HepG2 (cell line): Measurements from ENCODE around the gene NEURL1. TPM values are rescaled to one million over a fixed set of nuclear protein-coding genes. Genes with fewer than 3 reads are reported as not detected.

Source experiments
- ATAC-seq: fragments of 200-7000 bp; cut with Tn5 transposase; 3 replicates; pipeline ENCODE4 v1.9.1; 2020; ENCODE audit warnings: mild to moderate bottlenecking, moderate library complexity
- BruUV-seq: library from RNA; stranded (reverse); fragments of 400-500 nt; replicated peaks from 2 replicates; lab custom pipeline; 2021; lab: Mats Ljungman, UMichigan
- CTCF ChIA-PET: fragments of 300-600 bp; formaldehyde crosslinking; extraction: SDS; loops from one replicate; lab custom pipeline; 2021; ENCODE audit warnings: low total read pairs, inconsistent platforms, low intra/inter-chr PET ratio; lab: Yijun Ruan, JAX
- POLR2A ChIA-PET: fragments of 350-600 bp; sonication (Branson Sonifier 250); formaldehyde crosslinking; loops from one replicate; lab custom pipeline; 2020; ENCODE audit warnings: antibody characterized with exemption, inconsistent platforms; lab: Yijun Ruan, JAX
- DNase-seq: peaks from one replicate; pipeline ENCODE4 v3.0.0-alpha.2; 2015; ENCODE audit warnings: low spot score
- FAIRE-seq: peaks from 3 replicates; lab custom pipeline; 2011; peaks lifted over from hg19 to GRCh38; lab: Jason Lieb, UNC
- H2AFZ ChIP-seq: one replicate; pipeline ENCODE4 v1.6.1; 2011; ENCODE audit warnings: low read length, inconsistent platforms
- H3K27ac ChIP-seq: fragments of 300-600 bp; 3 replicates; pipeline ENCODE4 v1.8.0; 2011; ENCODE audit warnings: mixed run types, mild to moderate bottlenecking, mixed read lengths, low read length, inconsistent platforms; ENCODE audit not compliant: insufficient read depth; ENCODE audit errors: extremely low read length
- H3K27me3 ChIP-seq, 2 experiments: fragments of 200-600 bp in 1 of 2; 2 replicates in 1 of 2; 3 replicates in 1 of 2; pipeline versions ENCODE4 v1.6.0 to v1.8.0; 2011; ENCODE audit warnings: low read length in 2 of 2, mild to moderate bottlenecking in 2 of 2, moderate library complexity in 2 of 2, inconsistent platforms in 1 of 2; ENCODE audit not compliant: insufficient read depth in 2 of 2, control insufficient read depth in 1 of 2
- H3K36me3 ChIP-seq, 2 experiments: fragments of 200-600 bp in 1 of 2; replicated peaks in 1 of 2; 2 replicates in 1 of 2; 3 replicates in 1 of 2; pipeline versions ENCODE4 v1.5.1 to v1.8.0; 2011; ENCODE audit warnings: low read length in 2 of 2, inconsistent platforms in 1 of 2; ENCODE audit not compliant: insufficient read depth in 2 of 2, control insufficient read depth in 1 of 2
- H3K4me1 ChIP-seq: 2 replicates; pipeline ENCODE4 v1.5.1; 2012; ENCODE audit warnings: low read length, inconsistent platforms; ENCODE audit not compliant: insufficient read depth
- H3K4me2 ChIP-seq: 2 replicates; pipeline ENCODE4 v1.6.0; 2011; ENCODE audit warnings: low read depth, low read length, inconsistent platforms
- H3K4me3 ChIP-seq, 3 experiments: fragments of 200-600 bp in 1 of 3; sonication (generic), shearing (Covaris generic) in 1 of 3; replicated peaks in 1 of 3; 2 replicates each; pipeline ENCODE4 v1.5.1; 2011 to 2016; ENCODE audit warnings: low read length in 3 of 3, inconsistent platforms in 2 of 3, low read depth in 2 of 3, mild to moderate bottlenecking in 2 of 3, control low read depth in 1 of 3, mixed read lengths in 1 of 3; ENCODE audit not compliant: insufficient read depth in 1 of 3
- H3K79me2 ChIP-seq: one replicate; pipeline ENCODE4 v1.6.1; 2011; ENCODE audit warnings: low read length, inconsistent platforms; ENCODE audit not compliant: insufficient read depth
- H3K9ac ChIP-seq: 2 replicates; pipeline ENCODE4 v1.6.0; 2011; ENCODE audit warnings: mild to moderate bottlenecking, low read depth, low read length, inconsistent platforms; ENCODE audit not compliant: insufficient read depth
- H3K9me3 ChIP-seq: 2 replicates; pipeline ENCODE4 v1.5.1; 2012; ENCODE audit warnings: mild to moderate bottlenecking, low read length
- H4K20me1 ChIP-seq: 2 replicates; pipeline ENCODE4 v1.6.0; 2011; ENCODE audit warnings: inconsistent platforms, mild to moderate bottlenecking, low read length, moderate library complexity; ENCODE audit not compliant: insufficient read depth
- AGO2 ChIP-seq: fragments of 200-400 bp; formaldehyde crosslinking; optimal IDR thresholded peaks from 2 replicates; pipeline ENCODE3; 2017; ENCODE audit warnings: mild to moderate bottlenecking, low read depth, low read length, moderate library complexity
- ARID5B ChIP-seq: IDR thresholded peaks from 2 replicates; pipeline ENCODE4 v1.4.0; 2020; ENCODE audit warnings: mild to moderate bottlenecking, missing genetic modification reagents
- HCFC1 ChIP-seq: fragments of 150-350 bp; IDR thresholded peaks from 2 replicates; pipeline ENCODE4 v1.6.1; 2014; ENCODE audit warnings: low read depth, low read length
- JARID2 ChIP-seq: sonication (generic); formaldehyde crosslinking; IDR thresholded peaks from 2 replicates; pipeline ENCODE4 v1.8.1; 2023; ENCODE audit warnings: missing genetic modification reagents, inconsistent platforms; ENCODE audit not compliant: insufficient replicate concordance
- RELA ChIP-seq: sonication (generic); formaldehyde crosslinking; IDR thresholded peaks from 2 replicates; pipeline ENCODE4 v1.4.0; 2020; ENCODE audit warnings: missing genetic modification reagents
- SMAD3 ChIP-seq: sonication (generic); formaldehyde crosslinking; IDR thresholded peaks from 2 replicates; pipeline ENCODE4 v1.4.0; 2020; ENCODE audit warnings: missing genetic modification reagents
- STAT5B ChIP-seq: sonication (generic); formaldehyde crosslinking; IDR thresholded peaks from 2 replicates; pipeline ENCODE4 v1.4.0; 2020; ENCODE audit warnings: missing genetic modification reagents
- ZMYM2 ChIP-seq: sonication (generic); formaldehyde crosslinking; IDR thresholded peaks from 2 replicates; pipeline ENCODE4 v1.8.0; 2022; ENCODE audit warnings: mild to moderate bottlenecking, missing genetic modification reagents
- ZNF430 ChIP-seq: sonication (generic); formaldehyde crosslinking; IDR thresholded peaks from 2 replicates; pipeline ENCODE4 v1.9.0; 2021; ENCODE audit warnings: mild to moderate bottlenecking, missing genetic modification reagents
- ZNF589 ChIP-seq: sonication (generic); formaldehyde crosslinking; conservative IDR thresholded peaks from 2 replicates; pipeline ENCODE4 v1.8.0; 2022; ENCODE audit warnings: mild to moderate bottlenecking, moderate library complexity, missing genetic modification reagents
- WGBS: methylation state at CpG from one replicate; pipeline ENCODE4 v1.1.6; 2017; ENCODE audit warnings: low lambda C conversion rate; 5-methylcytosine and 5-hydroxymethylcytosine counted together
- in situ Hi-C: cut with HindIII; loops from 2 replicates; pipeline ENCODE4 v1.10.0; 2017; ENCODE audit warnings: low pct_unique_long_range_greater_than_20kb; ENCODE audit not compliant: extremely low pct_ligation_motif_present
- intact Hi-C: fragments of 100-400 bp; cut with micrococcal nuclease; formaldehyde crosslinking; loops from one replicate; pipeline ENCODE4 v1.10.0; 2022; ENCODE audit not compliant: unreplicated experiment
- polyA plus RNA-seq, 8 experiments: library from polyadenylated mRNA; depleted of rRNA in 3 of 8; stranded (reverse) in 7 of 8; unstranded in 1 of 8; fragments of >200 nt; fragmentation: Illumina TruSeq in 4 of 8; extraction: Trizol in 4 of 8; gene quantifications; 2 replicates each; pipeline versions ENCODE4 v1.2.1 to v1.2.3, GENCODE V29; 2011 to 2016; ENCODE audit warnings: low read depth in 4 of 8, missing spikeins in 1 of 8, mixed read lengths in 1 of 8; ENCODE audit not compliant: insufficient read depth in 1 of 8
- total RNA-seq, 5 experiments: library from RNA; depleted of rRNA; stranded (reverse); fragments of >200 nt; fragmentation: Illumina TruSeq; extraction: Trizol; gene quantifications; 2 replicates each; pipeline ENCODE4 v1.2.3, GENCODE V29; 2016; ENCODE audit warnings: low read depth in 1 of 5
- TF ChIP-seq, protein P1 (sequence below): sonication (generic); formaldehyde crosslinking; IDR thresholded peaks from 2 replicates; pipeline ENCODE4 v1.4.0; 2020; ENCODE audit warnings: missing genetic modification reagents, borderline replicate concordance
- TF ChIP-seq, protein P2 (sequence below): IDR thresholded peaks from 2 replicates; pipeline ENCODE4 v1.6.1; 2016; ENCODE audit warnings: low read depth

Gene NEURL1
- total and polyA plus RNA-seq, 2 of the 13 experiments (the other 11 are each of a cell fraction or from before 2014, with no cell fraction given), result not detected

- TF ChIP-seq ARID5B (CRISPR knock-in tag) (no peak), ZMYM2 (CRISPR knock-in tag) (no peak), RELA (no peak), AGO2 (no peak), HCFC1 (no peak), STAT5B (no peak)
- TF ChIP-seq, protein P1, sequence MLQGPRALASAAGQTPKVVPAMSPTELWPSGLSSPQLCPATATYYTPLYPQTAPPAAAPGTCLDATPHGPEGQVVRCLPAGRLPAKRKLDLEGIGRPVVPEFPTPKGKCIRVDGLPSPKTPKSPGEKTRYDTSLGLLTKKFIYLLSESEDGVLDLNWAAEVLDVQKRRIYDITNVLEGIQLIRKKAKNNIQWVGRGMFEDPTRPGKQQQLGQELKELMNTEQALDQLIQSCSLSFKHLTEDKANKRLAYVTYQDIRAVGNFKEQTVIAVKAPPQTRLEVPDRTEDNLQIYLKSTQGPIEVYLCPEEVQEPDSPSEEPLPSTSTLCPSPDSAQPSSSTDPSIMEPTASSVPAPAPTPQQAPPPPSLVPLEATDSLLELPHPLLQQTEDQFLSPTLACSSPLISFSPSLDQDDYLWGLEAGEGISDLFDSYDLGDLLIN (CRISPR knock-in tag), result no peak
These were observed 26.8 kb upstream of the NEURL1 start (continued) for GRCh38 chr10:103466734-103467133.

DNA sequence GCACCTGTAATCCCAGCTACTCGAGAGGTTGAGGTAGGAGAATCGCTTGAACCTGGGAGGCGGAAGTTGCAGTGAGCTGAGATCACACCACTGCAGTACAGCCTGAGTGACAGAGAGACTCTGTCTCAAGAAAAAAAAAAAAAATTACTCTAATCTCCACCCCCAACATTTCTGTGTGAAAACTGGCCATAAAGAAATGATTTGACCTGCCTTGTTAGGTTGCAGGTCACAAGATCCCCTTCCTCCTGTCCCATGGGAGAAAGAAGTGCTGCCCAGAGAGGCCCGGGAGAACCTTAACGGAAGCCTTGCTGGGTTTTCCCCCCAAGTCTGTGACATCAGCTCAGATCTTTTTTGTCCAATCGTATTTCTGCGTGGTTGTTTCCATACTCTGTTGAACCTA is 26.1 kb upstream of the NEURL1 start:
- Histone ChIP-seq H3K27ac (no peak overlapping the region), H3K4me3 (no peak overlapping the region), H4K20me1 (no peaks in the 10 kb centered on the region), H3K4me1 (peaks cover 18% of the 10 kb centered on the region), H3K36me3 (no peaks in the 10 kb centered on the region), H3K79me2 (no peaks in the 10 kb centered on the region), H3K9ac (no peak overlapping the region), H3K9me3 (no peaks in the 10 kb centered on the region), H3K27me3 (peaks cover 1 to 42% of the 10 kb centered on the region in 2 experiments; a peak in 3 of 5 replicates), H2AFZ (no peak overlapping the region), H3K4me2 (no peak overlapping the region)
- POLR2A ChIA-PET, result no interaction called here
- intact Hi-C loops (no loop called here), in situ Hi-C loops (no loop called here)
- FAIRE-seq (no peak), ATAC-seq (no peak), DNase-seq (no peak)
- TF ChIP-seq JARID2 (CRISPR knock-in tag) (no peak), ZNF430 (CRISPR knock-in tag) (no peak), SMAD3 (CRISPR knock-in tag) (no peak), ZNF589 (no peak)
- TF ChIP-seq, protein P2, sequence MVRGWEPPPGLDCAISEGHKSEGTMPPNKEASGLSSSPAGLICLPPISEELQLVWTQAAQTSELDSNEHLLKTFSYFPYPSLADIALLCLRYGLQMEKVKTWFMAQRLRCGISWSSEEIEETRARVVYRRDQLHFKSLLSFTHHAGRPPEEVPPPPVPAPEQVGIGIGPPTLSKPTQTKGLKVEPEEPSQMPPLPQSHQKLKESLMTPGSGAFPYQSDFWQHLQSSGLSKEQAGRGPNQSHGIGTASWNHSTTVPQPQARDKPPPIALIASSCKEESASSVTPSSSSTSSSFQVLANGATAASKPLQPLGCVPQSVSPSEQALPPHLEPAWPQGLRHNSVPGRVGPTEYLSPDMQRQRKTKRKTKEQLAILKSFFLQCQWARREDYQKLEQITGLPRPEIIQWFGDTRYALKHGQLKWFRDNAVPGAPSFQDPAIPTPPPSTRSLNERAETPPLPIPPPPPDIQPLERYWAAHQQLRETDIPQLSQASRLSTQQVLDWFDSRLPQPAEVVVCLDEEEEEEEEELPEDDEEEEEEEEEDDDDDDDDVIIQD (CRISPR knock-in tag), result no peak
- no TSS peak for BruUV-seq
- WGBS, result 57% methylated on average over 7 of the region's 7 CpGs
- CTCF ChIA-PET, result no interaction called here
